ENCODE results near the gene SPPL3. TPM values are rescaled to one million over a fixed set of nuclear protein-coding genes. Genes with fewer than 3 reads are reported as not detected.

Gene SPPL3
- total RNA-seq, 1 experiment from 2014 or later: 32.5 TPM

Other genes starting within 250 kb of the SPPL3 start
- gene MLEC, start 217.2 kb downstream of the SPPL3 start, total RNA-seq (2021): 221 to 278 TPM (median 253 TPM) in 3 replicates
- 49.9 to 53.3 TPM (median 50.3 TPM) in 3 replicates for gene UNC119B, start 193.9 kb downstream of the SPPL3 start, total RNA-seq (2021)
- gene ACADS, start 178.5 kb downstream of the SPPL3 start, total RNA-seq (2021): 11.0 to 12.6 TPM (median 11.6 TPM) in 3 replicates
- gene HNF1A, start 74.2 kb upstream of the SPPL3 start, total RNA-seq (2021): not detected in 3 replicates
- 19.1 to 20.7 TPM (median 19.2 TPM) in 3 replicates for gene C12orf43, start 112.1 kb upstream of the SPPL3 start, total RNA-seq (2021)
- 0.28 TPM in 1 of 3 replicates, not detected in the others for gene OASL, start 134.9 kb upstream of the SPPL3 start, total RNA-seq (2021)
- 0.21 to 0.55 TPM (median 0.55 TPM) in 3 replicates for gene P2RX7, start 228.5 kb upstream of the SPPL3 start, total RNA-seq (2021)